ENCODE results near the gene MPHOSPH8.
A peak's percentile ranks its signal among the peaks of the same experiment; 100 is the strongest.

GRCh38 chr13:19618977-19619376 lies 14.5 kb upstream of the MPHOSPH8 start:
- TF ChIP-seq CTCF (IDR thresholded peaks at IDR 0.05) = peak in 4 of 6 experiments; percentile 13 to 45 (median 30)
- no peak for TF ChIP-seq POLR2A (IDR thresholded peaks at IDR 0.05)

Data from thyroid gland (tissue), 4 donors.